NK-92 (cell line): ENCODE results near the gene TMTC2.
A peak's percentile ranks its signal among the peaks of the same experiment; 100 is the strongest.

Experiments
- DNase-seq: peaks from one replicate; lab custom pipeline; 2025; ENCODE audit not compliant: unreplicated experiment; lab: John Stamatoyannopoulos, UW

TMTC2 gene

GRCh38 chr12:82682326-82682725 is 4.4 kb upstream of the TMTC2 start:
- no peak for DNase-seq

GRCh38 chr12:82682851-82683261 is 3.9 kb upstream of the TMTC2 start:
- no peak for DNase-seq

GRCh38 chr12:82685790-82686167 is 927 bp upstream of the TMTC2 start:
- peak; percentile 41 for DNase-seq

- DNase-seq: no peak
Measured at GRCh38 chr12:82687021-82688011, 610 bp downstream of the TMTC2 start.

GRCh38 chr12:82688035-82688501 is 1.4 kb downstream of the TMTC2 start:
- no peak for DNase-seq

GRCh38 chr12:82688596-82688995 is 1.9 kb downstream of the TMTC2 start:
- no peak for DNase-seq

GRCh38 chr12:82690006-82690405 is 3.3 kb downstream of the TMTC2 start:
- no peak for DNase-seq

GRCh38 chr12:82691513-82691912 is 4.8 kb downstream of the TMTC2 start:
- no peak for DNase-seq

GRCh38 chr12:82694276-82694675 is 7.6 kb downstream of the TMTC2 start:
- DNase-seq: no peak

GRCh38 chr12:82694970-82695369 is 8.3 kb downstream of the TMTC2 start:
- no peak for DNase-seq

- DNase-seq: no peak
Measured at GRCh38 chr12:82695531-82695930, 8.8 kb downstream of the TMTC2 start.

- no peak for DNase-seq
Measured at GRCh38 chr12:82696543-82696942, 9.8 kb downstream of the TMTC2 start.

GRCh38 chr12:82698708-82699564 is 12.2 kb downstream of the TMTC2 start:
- DNase-seq: no peak

GRCh38 chr12:82705774-82706173 is 19.1 kb downstream of the TMTC2 start:
- DNase-seq: no peak

- no peak for DNase-seq
Measured at GRCh38 chr12:82708061-82708879, 21.6 kb downstream of the TMTC2 start.

- no peak for DNase-seq
Measured at GRCh38 chr12:82709794-82710355, 23.2 kb downstream of the TMTC2 start.

- DNase-seq: no peak
Measured at GRCh38 chr12:82710741-82711140, 24.0 kb downstream of the TMTC2 start.

GRCh38 chr12:82714427-82714826 is 27.7 kb downstream of the TMTC2 start:
- DNase-seq: no peak

- no peak for DNase-seq
Measured at GRCh38 chr12:82721726-82722125, 35.0 kb downstream of the TMTC2 start.

- DNase-seq: no peak
Measured at GRCh38 chr12:82723093-82723492, 36.4 kb downstream of the TMTC2 start.

GRCh38 chr12:82723891-82724290 is 37.2 kb downstream of the TMTC2 start:
- DNase-seq: no peak
